Endothelial cell of umbilical vein (primary cell): ENCODE measurements around the gene TIMM17B.

Experiments used
- CTCF ChIP-seq, 2 donors: IDR thresholded peaks; 1 replicate in 1 of 2; 2 replicates in 1 of 2; pipeline ENCODE4 v1.5.1; 2011; ENCODE audit warnings: low read length in 2 of 2, mild to moderate bottlenecking in 2 of 2, moderate library complexity in 2 of 2, control low read depth in 1 of 2, inconsistent platforms in 1 of 2, low read depth in 1 of 2; ENCODE audit not compliant: insufficient read depth in 1 of 2; ENCODE audit errors: extremely low read depth in 1 of 2
- EZH2 ChIP-seq: IDR thresholded peaks from 2 replicates; pipeline ENCODE4 v1.6.1; 2012; ENCODE audit warnings: borderline replicate concordance, low read depth, mild to moderate bottlenecking, moderate library complexity, low read length, inconsistent platforms; ENCODE audit not compliant: severe bottlenecking
- GATA2 ChIP-seq: IDR thresholded peaks from 2 replicates; pipeline ENCODE4 v1.7.0; 2011; ENCODE audit warnings: low read depth, mild to moderate bottlenecking, moderate library complexity, mixed read lengths, low read length; ENCODE audit not compliant: insufficient read length, insufficient read depth
- MAX ChIP-seq: IDR thresholded peaks from 2 replicates; pipeline ENCODE4 v1.6.1; 2011; ENCODE audit not compliant: insufficient read depth, insufficient read length
- MYC ChIP-seq: IDR thresholded peaks from one replicate; pipeline ENCODE4 v1.6.1; 2011; ENCODE audit warnings: mild to moderate bottlenecking, low read depth, low read length
- POLR2A ChIP-seq: IDR thresholded peaks from 2 replicates; pipeline ENCODE4 v1.6.1; 2012; ENCODE audit warnings: low read depth, mild to moderate bottlenecking, control low read depth, low read length
- POLR2AphosphoS5 ChIP-seq: IDR thresholded peaks from 2 replicates; pipeline ENCODE4 v1.6.1; 2012; ENCODE audit warnings: low read depth, mild to moderate bottlenecking, control low read depth, low read length, moderate library complexity; ENCODE audit not compliant: insufficient read depth

GRCh38 chrX:48935301-48935670 lies 37.7 kb upstream of the TIMM17B start:
- TF ChIP-seq CTCF (IDR thresholded peaks at IDR 0.05; ENCODE audit: extremely low read depth in 1 of 2, insufficient read depth in 1 of 2, low read depth in 1 of 2, low read length in 2 of 2), result no peak
- no peak for TF ChIP-seq EZH2
- TF ChIP-seq MYC, result no peak
- no peak for TF ChIP-seq POLR2AphosphoS5
- no peak for TF ChIP-seq MAX
- TF ChIP-seq POLR2A, result no peak
- TF ChIP-seq GATA2, result no peak
